OCI-M2 (cell line): Measurements from ENCODE around the gene ADARB1.

ENCODE experiments used
- DNase-seq: peaks from one replicate; lab custom pipeline; 2025; ENCODE audit not compliant: unreplicated experiment; lab: John Stamatoyannopoulos, UW

ADARB1 gene

DNA sequence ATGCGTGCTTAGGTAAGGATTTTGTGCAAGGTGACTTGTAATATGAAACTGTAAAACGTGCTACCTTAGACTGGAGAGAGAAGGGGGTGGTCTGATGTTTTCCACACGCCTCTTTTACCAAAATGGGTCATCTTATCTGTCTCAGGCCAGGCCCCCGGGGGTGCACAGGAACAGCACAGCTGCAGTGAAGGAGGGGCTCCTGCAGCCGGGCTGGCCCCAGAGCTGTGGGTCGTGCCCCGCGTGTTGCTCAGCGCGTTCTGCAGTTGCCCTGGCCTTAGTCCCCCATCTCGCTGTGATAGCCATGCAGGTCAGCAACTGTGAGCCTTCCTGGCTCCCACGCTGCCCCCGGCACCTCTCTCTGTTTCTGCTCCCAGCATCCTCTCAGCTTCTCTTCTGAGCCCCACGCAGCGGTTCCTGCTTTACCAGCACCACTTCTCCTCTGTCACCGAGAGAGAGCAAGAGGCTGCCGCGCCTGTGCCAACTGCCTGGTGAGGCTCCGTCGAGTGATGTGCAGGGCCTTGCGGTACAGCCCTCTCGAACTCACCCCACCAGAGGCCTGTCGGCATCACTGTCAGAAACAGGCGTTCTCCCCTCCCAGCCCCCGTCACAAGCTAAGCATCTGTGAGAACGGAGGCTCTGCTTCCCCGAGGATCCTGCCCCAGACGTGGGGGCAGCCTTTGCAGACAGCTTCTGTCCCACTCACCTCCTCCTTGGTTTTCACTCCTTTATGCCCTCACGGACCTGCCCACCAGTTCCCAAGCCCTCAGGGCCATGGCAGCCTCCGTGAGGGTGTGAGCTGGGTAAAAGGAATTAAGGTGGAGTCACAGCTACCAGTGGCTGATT is 73.3 kb downstream of the ADARB1 start:
- no peak for DNase-seq

DNA sequence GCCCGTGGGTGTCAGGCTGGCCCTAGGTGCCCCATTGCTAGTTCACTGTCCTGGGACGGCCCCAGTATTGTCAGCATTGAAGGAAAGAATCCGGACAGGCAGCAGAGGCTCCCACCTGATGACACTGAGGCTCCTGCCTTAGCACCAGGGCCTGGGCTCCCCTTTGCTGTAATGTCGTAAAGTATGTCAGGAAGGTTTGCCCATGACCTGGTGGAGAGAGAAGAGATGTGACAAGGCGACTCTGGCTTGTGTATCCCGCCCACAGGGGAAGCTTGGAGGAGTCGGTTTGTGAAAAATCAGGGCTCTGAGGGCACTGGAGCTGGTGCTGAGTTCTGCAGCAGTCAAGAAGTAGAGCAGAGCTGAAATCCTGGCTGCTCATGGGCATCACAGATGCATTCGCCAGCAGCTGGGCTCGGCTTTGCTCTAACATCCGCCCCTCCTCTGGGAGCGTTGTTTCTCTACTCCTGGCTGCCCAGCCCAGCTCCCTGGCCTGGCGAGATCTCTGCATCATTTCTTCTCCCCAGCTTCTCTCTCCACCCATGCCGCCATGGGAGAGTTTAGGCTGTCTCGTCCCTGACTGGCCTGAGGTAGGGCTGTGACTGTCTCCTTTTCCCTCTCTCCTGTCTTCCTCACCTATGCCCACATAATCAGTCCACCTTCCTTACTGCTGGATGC is 74.1 kb downstream of the ADARB1 start:
- no peak for DNase-seq

DNA sequence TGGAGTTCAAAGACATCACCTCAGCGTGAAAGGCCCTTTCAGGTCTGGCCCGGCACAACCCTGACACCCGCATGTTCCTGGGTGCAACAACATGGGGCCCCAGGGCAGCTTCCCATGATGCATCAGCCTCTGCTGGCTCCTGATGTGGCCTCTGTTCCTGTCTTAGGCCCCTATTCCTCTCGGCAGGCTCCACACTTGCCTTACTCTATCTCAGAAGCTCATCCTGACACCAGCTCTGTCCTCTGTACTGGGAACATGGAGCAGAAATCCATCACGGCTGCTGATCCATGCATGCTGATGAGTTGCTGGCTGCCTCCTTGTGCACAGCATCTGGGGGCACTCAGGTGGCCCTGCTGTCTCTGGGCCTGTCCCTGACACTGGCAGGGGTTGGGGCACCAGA is 74.6 kb downstream of the ADARB1 start:
- DNase-seq = no peak

DNA sequence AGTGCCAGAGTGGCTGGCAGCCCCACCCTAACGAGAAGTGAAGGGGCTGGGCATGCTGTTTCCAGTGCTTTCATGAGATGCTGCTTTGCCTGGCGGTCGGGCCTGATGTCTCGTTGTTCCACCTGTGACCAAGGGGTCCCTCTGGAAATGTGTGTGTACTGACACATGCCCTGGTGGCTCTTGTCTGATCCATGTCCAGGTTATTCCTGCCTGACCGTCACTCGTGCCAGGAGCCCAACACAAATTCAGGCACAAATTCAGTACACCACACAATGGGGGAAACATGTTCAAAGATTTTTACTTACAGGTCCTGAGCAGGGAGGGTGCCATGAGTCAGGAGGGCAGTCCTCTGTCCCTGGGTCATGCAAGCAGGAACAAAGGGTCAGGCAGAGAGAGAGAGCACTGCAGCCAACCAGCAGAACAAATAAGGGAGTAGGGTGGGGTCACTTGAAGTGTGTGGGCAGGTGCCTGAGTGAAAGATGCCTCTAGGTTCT is 76.3 kb downstream of the ADARB1 start:
- no peak for DNase-seq

DNA sequence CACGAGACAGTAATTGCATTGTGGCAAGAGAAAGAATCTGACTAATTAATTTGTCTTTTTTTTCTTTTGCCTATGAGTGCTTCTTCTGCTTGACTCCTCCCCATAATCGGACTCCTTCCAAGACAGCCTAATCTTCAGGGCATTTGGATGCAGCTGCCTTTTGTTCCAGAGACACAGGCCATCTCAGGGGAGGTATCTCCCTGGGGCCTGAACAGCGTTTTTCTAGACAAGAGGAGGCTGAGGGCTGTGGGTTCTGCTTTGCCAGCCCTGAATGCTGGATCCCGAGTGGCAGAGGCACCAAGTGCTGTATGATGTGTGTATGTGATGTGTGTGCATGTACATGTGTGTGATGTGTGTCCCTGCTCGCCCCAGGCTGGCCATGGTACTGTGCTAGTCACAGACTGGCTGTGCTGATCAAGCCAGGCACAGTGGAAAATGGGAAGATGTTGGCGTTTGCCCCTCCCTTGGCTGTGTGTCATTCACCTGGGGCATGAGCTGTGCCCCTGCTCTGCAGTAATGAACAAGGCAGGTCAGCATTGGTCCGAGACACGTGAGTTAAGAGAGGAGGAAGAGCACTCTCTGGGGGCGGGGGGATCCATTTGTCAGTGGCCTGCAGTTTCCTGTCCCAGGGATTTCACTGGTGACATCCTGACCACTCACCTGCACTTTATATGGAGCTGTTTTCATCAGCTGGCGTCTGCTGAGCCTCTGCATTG is 77.2 kb downstream of the ADARB1 start:
- DNase-seq = no peak

DNA sequence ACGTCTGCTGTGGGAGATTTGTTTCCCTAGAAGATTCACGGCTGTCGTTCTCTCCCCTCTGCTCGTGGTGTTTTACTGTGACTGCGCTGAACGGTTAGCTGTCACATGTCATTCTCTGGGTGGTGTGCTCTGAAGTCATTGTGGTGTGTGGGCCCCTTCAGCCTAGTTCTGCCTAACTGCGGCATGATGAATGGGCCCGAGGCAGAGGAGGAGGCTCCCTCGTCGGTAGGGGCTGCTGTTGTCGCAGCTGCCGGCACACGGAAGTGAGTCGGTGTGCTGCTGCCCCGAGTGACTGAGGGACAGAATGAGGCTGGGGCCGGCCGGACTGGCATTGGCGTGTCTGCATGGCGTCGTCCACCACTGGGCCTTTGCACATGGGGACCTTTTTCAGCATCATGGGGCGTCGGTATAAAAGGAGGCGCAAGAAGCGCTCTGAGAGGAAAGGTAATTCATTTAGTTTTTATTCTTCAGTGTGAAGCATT is 77.9 kb downstream of the ADARB1 start:
- peak; percentile 84 for DNase-seq

DNA sequence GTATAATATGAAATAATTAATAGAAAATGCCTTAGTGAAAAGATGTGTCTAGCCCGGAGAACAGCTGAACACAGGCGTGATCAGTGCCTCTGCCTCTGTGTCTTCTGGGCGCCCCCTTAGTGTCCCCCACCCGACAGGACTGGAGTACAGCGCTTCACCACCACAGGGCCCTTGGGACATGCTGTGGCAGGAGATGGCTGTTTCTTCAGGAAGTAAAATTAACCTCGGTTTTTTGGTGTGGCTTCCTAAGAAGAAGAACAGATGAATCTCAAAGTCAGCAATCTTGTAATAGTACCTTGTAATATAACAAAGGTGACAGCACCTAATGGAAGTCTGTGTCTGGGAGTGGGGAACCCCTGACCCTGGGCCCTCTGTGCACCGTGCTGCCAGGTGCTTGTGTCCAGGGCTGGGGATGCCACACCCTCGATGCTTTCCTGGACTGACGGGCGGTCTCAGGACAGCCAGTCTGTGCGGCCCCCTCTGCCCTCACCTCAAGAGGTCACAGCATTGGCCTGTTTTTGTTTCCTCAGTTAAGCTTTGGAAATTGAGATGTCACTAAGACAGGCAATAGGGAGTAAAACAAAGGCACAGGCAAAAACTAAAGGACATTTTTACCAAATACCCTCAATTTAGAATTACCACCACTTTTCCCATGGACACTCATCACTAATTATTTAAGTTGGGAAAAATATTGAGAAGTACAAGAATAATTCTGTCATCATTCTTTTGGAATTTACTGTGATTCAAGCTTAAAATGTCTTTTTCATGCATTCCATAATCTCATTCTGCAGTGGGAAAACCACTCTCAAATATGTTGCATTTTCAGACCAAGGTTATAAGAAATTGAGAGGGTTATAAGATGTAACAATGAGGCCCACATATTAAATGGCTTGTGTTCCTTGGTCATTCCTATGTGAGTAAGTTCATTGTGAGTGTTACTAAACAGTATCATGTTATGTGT is 79.3 kb downstream of the ADARB1 start:
- no peak for DNase-seq

DNA sequence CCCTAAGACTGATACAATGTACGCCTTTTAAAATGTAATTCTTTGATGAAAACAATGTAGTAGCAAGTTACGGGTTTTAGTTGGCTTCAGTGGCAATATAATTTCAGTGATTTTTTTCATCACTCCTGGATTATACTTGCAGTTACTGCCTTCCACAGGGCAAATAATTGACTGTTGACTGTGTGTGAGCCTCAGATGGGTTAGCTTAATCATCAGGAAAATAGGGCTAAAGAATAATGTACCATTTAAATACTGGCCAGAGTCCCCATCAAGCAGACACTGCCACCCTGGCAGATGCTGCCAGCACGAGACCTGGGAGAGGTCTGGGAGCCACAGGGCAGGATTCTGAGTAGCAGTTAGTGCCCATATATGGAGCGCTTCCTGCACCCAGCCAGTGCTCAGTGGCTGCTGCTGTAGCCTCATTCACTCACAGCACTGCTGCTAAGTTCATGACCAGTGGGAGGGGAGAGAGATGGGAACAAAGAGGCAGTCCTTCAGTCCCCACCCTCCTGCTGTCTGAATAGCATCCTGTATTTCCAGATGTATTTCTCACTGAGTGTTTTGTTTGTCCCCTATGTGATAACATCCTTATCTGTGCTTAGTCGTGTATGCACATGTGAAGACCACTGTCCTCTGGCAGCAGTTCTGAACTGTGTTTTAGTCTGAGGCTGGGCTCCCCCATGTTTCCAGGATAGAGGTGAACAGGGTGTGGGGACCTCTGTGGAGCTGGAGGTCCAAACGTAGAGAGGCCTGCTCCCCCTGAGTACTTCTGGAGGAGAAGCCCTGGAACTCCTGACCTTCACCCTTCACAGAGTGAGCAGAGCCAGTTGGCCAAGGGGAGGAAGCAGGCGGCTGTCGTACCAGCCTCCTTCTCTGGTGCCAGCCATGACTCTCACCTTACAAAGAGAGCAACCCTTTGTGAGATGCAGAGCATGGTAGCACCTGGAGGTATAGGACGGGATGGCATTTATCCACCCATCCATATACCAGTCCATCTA is 80.4 kb downstream of the ADARB1 start:
- no peak for DNase-seq

DNA sequence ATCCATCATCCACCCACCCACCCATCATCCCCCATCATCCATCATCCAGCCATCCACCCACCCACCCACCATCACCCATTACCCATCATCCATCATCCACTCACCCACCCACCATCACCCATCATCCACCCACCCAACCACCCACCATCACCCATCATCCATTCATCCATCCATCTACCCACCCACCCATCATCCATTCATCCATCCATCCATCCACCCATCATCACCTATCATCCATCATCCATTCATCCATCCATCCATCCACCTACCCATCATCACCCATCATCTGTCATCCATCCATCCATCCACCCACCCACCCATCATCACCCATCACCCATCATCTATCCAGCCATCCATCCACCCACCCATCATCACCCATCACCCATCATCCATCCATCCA is 81.5 kb downstream of the ADARB1 start:
- DNase-seq = no peak

DNA sequence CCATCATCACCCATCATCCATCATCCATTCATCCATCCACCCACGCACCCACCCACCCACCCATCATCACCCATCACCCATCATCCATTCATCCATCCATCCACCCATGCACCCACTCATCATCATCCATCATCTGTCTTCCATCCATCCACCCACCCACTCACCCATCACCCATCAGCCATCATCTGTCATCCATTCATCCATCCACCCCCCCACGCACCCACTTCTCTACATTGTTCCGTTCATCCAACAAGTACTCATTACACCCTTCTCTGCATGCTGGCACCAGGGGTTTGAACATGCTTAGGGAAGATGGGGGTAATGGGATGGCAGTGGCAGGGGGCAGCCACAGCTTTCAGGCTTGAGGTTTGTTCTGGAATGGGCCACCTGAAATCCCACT is 82.1 kb downstream of the ADARB1 start:
- DNase-seq = no peak

DNA sequence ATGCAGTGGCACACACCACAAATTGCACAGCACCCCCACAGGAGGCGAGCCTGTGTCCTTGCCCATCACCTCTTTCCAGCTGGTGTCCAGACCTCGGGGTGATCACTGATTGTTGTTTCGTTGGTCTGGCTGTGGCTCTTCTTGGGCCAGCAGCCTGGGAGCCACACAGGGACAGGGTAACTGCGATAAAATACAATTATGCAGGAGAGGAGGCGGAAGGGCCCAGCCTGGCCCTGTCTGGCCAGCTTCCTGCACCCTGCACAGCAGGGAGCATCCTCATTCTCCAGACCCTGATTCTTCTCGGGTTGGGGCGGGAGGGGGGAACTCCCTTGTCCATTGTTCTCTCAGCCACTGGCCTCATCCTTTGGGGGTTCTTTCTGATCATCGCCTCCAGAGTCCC is 83.6 kb downstream of the ADARB1 start:
- DNase-seq = no peak

DNA sequence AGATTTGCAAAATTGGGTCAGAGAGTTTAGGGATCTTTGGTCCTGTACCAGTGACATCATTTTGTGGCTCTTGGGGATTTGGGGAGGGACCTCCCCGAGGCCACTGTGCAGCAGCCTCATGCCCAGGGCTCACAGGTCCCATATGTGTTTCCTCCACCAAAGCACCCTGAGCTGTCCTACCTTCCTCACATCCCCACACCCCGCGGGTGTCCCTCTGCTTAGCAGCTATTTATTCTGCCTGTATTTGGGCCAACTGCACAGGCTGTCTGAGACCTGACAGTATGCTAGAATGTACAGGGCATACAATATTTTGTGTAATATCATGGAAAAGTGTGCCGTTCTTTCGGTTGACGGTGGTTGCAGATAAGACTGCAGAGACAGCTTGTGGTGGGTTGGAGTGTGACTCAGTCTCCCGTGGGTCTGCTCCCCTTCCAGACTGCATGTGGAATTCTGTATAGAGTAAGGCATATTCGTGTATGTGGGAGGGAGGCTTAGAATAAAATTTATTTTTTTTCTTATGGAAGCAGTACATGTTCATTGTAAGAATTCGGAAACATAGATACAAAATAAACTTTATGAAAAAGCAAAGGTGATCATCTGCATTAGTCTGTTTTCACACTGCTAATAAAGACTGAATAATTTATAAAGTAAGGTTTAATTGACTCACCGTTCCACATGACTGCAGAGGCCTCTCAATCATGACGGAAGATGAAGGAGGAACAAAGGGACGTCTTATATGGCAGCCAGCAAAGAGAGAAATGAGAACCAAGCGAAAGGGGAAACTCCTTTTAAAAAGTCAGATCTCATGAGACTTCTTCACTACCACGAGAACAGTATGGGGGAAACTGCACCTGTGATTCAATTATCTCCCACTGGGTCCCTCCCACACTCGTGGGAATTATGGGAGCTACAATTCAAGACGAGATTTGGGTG is 84.4 kb downstream of the ADARB1 start:
- no peak for DNase-seq

DNA sequence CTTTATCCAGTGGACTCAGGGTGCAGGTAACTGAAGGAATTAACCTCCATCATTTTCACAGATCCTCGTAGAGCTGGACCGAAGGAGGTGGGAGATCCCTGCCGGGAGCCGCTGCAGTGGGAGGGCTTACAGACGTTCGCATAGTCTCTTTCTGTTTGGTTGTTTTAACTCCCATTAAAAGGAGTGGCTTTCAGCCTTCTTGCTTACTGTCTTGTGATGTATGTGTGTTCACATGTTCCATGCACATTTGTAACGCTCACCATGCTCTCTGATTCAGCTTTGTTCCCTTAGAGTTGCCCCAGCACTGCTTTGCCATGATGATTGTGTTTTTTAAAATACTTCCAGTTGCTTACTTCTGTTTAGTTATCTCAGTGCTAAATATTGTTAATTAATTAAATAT is 85.8 kb downstream of the ADARB1 start:
- no peak for DNase-seq

DNA sequence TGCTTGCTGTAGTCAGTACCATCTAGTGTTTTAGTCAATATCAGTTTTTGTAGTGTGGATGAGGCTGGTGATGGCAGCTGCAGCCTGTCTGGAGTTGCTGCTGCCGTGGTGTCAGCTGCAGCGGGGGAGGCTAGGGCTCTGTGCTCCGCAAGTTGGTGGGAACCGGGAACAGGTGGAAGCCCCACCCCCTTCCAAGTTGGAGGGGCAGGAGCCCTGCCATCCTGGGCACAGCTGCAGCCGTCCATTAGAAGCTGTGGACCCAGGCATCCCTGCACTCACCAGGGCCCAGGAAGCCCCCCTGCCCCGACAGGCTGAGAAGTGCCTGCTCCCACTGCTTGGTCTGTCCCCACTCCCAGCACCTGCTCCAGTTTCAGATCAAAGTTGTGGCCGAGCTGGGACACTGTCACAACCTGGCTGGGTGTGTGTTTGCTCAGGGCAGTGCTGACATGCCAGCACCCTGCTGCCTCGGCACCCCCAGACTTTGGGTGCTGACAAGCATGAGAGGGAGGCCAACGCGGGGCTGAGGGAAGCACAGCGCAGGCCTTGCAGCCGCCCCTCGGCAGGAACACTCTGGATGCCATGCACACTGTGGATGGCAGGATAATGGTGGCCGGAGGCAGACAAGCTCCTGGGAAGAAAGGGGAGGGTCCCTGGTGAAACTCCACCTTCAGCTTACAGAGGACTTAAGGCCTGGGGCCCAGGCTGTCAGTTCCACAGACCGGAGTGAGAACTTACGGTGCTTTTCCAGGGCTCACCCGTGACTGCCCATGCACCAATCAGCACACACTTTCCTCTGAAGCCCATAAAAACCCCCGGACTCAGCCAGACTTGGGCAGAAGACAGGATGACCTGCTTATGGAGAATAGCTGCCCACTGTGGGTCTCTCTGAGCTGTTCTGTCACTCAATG is 86.9 kb downstream of the ADARB1 start:
- no peak for DNase-seq

DNA sequence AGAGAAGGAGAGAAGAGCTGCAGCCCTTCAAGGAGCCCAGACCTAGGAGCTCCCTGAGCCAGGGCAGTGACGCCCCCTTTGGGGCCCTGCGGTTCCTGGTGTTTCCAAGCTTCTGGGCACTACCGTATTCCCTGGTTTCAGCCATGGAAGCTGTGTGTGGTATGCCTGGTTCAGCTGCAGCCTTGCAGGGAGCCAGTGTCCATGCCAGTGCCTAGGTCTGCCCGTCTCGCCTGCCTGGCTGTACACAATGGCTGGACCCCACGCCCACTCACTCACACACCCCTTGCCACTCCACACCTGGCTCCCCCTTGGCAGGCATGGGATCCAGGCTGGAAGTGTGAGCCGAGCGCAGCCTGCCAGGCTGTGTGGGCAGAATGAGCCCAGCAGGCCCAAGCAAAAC is 87.7 kb downstream of the ADARB1 start:
- DNase-seq = no peak

DNA sequence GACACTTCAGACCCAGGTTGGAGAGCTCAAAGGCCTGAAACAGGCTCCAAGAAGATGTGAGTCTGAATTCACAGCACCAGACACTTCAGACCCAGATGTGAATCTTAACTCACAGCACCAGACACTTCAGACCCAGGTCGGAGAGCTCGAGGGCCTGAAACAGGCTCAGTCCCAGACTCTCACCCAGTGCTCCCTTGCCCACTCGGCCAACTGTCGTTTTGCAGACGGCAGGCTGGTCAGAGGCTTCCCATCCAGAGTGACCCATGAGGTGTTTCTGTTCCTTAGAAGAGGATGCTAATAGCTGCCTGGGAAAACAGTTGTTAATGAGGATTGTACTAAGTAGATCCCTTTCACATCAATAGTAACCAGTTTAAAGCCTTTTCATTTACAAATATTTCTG is 88.4 kb downstream of the ADARB1 start:
- no peak for DNase-seq

DNA sequence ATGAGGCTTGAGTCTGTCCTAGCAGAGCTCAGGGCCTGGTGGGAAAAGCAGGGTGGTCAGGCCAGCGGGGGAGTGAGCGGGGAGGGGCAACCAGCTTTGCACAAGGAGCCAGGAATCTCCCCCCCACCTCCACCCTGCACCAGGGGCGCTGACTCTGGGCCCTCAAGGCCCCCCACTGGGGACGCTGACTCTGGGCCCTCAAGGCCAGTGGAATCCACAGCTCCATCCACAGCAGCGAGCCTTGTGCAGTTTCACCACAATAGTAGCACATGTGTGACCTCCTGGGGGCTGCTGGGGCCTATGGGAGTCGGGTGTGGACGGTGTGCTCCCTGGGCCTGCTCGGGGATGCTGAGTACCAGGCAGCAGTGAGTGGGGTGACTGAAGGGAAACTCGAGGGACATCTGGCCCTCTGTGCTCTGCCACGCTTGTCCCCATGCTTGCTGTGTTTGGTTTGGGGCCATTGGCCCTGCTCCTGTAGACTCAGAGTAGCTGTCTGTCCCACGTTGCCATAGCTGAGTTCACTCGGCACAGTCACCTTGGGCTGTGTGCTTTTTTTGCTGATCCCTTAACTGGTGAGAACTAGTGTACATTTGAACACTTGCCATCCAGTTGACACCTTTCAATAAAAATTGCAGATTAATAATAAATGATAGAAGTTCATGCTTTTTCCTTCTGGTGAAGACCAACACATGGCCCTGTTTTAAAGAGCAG is 89.2 kb downstream of the ADARB1 start:
- no peak for DNase-seq
